ENCODE measurements around the gene ARHGAP40. TPM values are rescaled to one million over a fixed set of nuclear protein-coding genes. Genes with fewer than 3 reads are reported as not detected.

ARHGAP40 gene
- total and polyA plus RNA-seq, 2 of the 13 experiments (the other 11 are each of a cell fraction or from before 2014, with no cell fraction given), result 0.75 to 2.1 TPM

DNA sequence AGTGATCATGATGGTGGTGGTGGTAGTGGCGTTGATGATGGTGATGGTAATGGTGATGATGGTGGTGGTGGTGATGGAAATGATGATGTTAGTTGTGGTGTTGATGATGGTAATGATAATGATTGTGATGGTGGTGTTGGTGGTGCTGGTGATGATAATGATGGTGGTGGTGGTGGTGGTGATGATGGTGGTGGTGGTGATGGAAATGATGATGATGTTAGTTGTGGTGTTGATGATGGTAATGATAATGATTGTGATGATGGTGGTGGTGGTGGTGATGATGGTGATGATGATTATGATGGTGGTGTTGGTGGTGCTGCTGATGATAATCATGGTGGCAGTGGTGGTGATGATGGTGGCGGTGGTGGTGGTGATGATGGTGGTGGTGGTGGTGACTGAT, 51.4 kb downstream of the ARHGAP40 start:
- H3K27me3 ChIP-seq (ENCODE audit: control insufficient read depth in 1 of 2, insufficient read depth in 2 of 2, low read length in 2 of 2), result peaks cover 5 to 31% of the 10 kb centered on the region in 2 experiments; a peak in 2 of 5 replicates
- TF ChIP-seq NFIB (CRISPR knock-in tag; IDR thresholded peaks at IDR 0.05; ENCODE audit: borderline replicate concordance) (0 out of 2 replicates have a peak, but pooled peaks have one; percentile 46), HNRNPH1 (optimal IDR thresholded peaks at IDR 0.05; ENCODE audit: low read depth, low read length) (no peak), CREB1 (IDR thresholded peaks at IDR 0.05) (peak; percentile 85), CREB1 (CRISPR knock-in tag; IDR thresholded peaks at IDR 0.05) (no peak), ZNF326 (CRISPR knock-in tag; IDR thresholded peaks at IDR 0.05; ENCODE audit: borderline replicate concordance) (no peak), ZNF207 (IDR thresholded peaks at IDR 0.05; ENCODE audit: borderline replicate concordance) (0 out of 2 replicates have a peak, but pooled peaks have one; percentile 56), ZNF431 (CRISPR knock-in tag; IDR thresholded peaks at IDR 0.05; ENCODE audit: borderline replicate concordance, low read depth) (no peak), FOXJ3 (CRISPR knock-in tag; IDR thresholded peaks at IDR 0.05; ENCODE audit: borderline replicate concordance) (no peak), SOX6 (IDR thresholded peaks at IDR 0.05) (peak; percentile 66; the same call in 1 of the 2 replicates), SOX6 (CRISPR knock-in tag; IDR thresholded peaks at IDR 0.05) (no peak), ATF7 (IDR thresholded peaks at IDR 0.05) (0 out of 2 replicates have a peak, but pooled peaks have one; percentile 19), ATF7 (CRISPR knock-in tag; IDR thresholded peaks at IDR 0.05) (no peak), GLI4 (CRISPR knock-in tag; IDR thresholded peaks at IDR 0.05; ENCODE audit: borderline replicate concordance) (no peak)
- ATAC-seq (no peak), FAIRE-seq (peak; percentile 40), DNase-seq (ENCODE audit: low spot score) (no peak)
- no peaks in the 10 kb centered on the region for H3K9me3 ChIP-seq (ENCODE audit: low read length)
- H4K20me1 ChIP-seq (ENCODE audit: insufficient read depth, low read length), result no peaks in the 10 kb centered on the region
- BruUV-seq (replicated peaks), result no TSS peak
- no peaks in the 10 kb centered on the region for H3K36me3 ChIP-seq (replicated peaks in 1 of 2; ENCODE audit: control insufficient read depth in 1 of 2, insufficient read depth in 2 of 2, low read length in 2 of 2)
- H3K9ac ChIP-seq (ENCODE audit: insufficient read depth, low read depth, low read length), result no peak overlapping the region
- POLR2A ChIA-PET, result no interaction called here
- H2AFZ ChIP-seq (ENCODE audit: low read length), result no peak overlapping the region
- no peak overlapping the region for H3K27ac ChIP-seq (ENCODE audit: extremely low read length, insufficient read depth, low read length)
- CTCF ChIA-PET (ENCODE audit: low intra/inter-chr PET ratio, low total read pairs), result no interaction called here
- in situ Hi-C loops (cut with HindIII; ENCODE audit: extremely low pct_ligation_motif_present, low pct_unique_long_range_greater_than_20kb), result no loop called here
- 17% methylated on average over 2 of the region's 2 CpGs for WGBS (ENCODE audit: low lambda C conversion rate)
- H3K4me3 ChIP-seq (replicated peaks in 1 of 3; ENCODE audit: insufficient read depth in 1 of 3, low read depth in 2 of 3, low read length in 3 of 3), result no peak overlapping the region
- no peaks in the 10 kb centered on the region for H3K79me2 ChIP-seq (ENCODE audit: insufficient read depth, low read length)
- H3K4me2 ChIP-seq (ENCODE audit: low read depth, low read length), result no peak overlapping the region
- peaks cover 25% of the 10 kb centered on the region for H3K4me1 ChIP-seq (ENCODE audit: insufficient read depth, low read length)
- intact Hi-C loops (cut with micrococcal nuclease; ENCODE audit: unreplicated experiment), result no loop called here
